Vagina (tissue), 2 donors: ENCODE results near the gene CDH10. TPM values are rescaled to one million over a fixed set of nuclear protein-coding genes. Genes with fewer than 3 reads are reported as not detected.

Experiments used
- DNase-seq, 2 donors: peaks; one replicate each; pipeline ENCODE4 v3.0.0-alpha.2; 2017; ENCODE audit errors: extremely low spot score in 2 of 2
- H3K27ac ChIP-seq: fragments of 200-600 bp; sonication (generic); one replicate; pipeline ENCODE4 v1.5.1; 2019
- H3K27me3 ChIP-seq: fragments of 200-600 bp; sonication (generic); one replicate; pipeline ENCODE4 v1.5.1; 2019
- H3K36me3 ChIP-seq, 2 donors: fragments of 200-600 bp; sonication (generic); one replicate each; pipeline ENCODE4 v1.5.1; 2017 to 2019
- H3K4me1 ChIP-seq: fragments of 200-600 bp; sonication (generic); one replicate; pipeline ENCODE4 v1.5.1; 2019
- H3K4me3 ChIP-seq, 2 donors: fragments of 200-600 bp; sonication (generic); 1 replicate in 1 of 2; 2 replicates in 1 of 2; pipeline ENCODE4 v1.5.1; 2016 to 2019
- H3K9me3 ChIP-seq: fragments of 200-600 bp; sonication (generic); one replicate; pipeline ENCODE4 v1.5.1; 2019
- CTCF ChIP-seq, 3 experiments: fragments of 450-650 bp in 2 of 3; fragments of 200-600 bp in 1 of 3; sonication (generic) in 1 of 3; IDR thresholded peaks; one replicate each; pipeline ENCODE4 v1.5.1; 2017 to 2019; ENCODE audit warnings: antibody characterized with exemption in 3 of 3, mild to moderate bottlenecking in 2 of 3, moderate library complexity in 2 of 3
- POLR2A ChIP-seq, 2 donors: fragments of 450-650 bp; IDR thresholded peaks; one replicate each; pipeline ENCODE4 v1.6.1; 2017; ENCODE audit warnings: antibody characterized with exemption in 2 of 2, mild to moderate bottlenecking in 2 of 2, moderate library complexity in 2 of 2
- POLR2AphosphoS5 ChIP-seq, 2 donors: sonication (generic); formaldehyde crosslinking; IDR thresholded peaks; one replicate each; pipeline ENCODE4 v1.9.0; 2017; ENCODE audit warnings: antibody characterized with exemption in 2 of 2, mild to moderate bottlenecking in 2 of 2, low read depth in 1 of 2; ENCODE audit not compliant: insufficient read depth in 1 of 2
- intact Hi-C: fragments of 100-400 bp; cut with DNase I; formaldehyde crosslinking; loops from one replicate; pipeline ENCODE4 v1.15.1; 2023
- total RNA-seq: library from RNA; depleted of rRNA; stranded (reverse); fragments of >200 nt; gene quantifications from one replicate; pipeline ENCODE4 v1.2.3, GENCODE V29; 2016

The CDH10 gene
- total RNA-seq, 1 donor from 2014 or later = 0.74 TPM

GRCh38 chr5:24535646-24536045 lies 109.1 kb downstream of the CDH10 start:
- no peak overlapping the region for H3K4me3 ChIP-seq
- H3K36me3 ChIP-seq = no peaks in the 10 kb centered on the region
- no peak for TF ChIP-seq POLR2A (IDR thresholded peaks at IDR 0.05)
- H3K9me3 ChIP-seq = no peaks in the 10 kb centered on the region
- intact Hi-C loops = no loop called here
- H3K27ac ChIP-seq = no peak overlapping the region
- H3K4me1 ChIP-seq = no peaks in the 10 kb centered on the region
- no peak for DNase-seq
- H3K27me3 ChIP-seq = no peaks in the 10 kb centered on the region

GRCh38 chr5:24530906-24531305 lies 113.9 kb downstream of the CDH10 start:
- Histone ChIP-seq H3K4me1 (no peaks in the 10 kb centered on the region), H3K27me3 (no peaks in the 10 kb centered on the region), H3K36me3 (no peaks in the 10 kb centered on the region), H3K4me3 (no peak overlapping the region), H3K9me3 (no peaks in the 10 kb centered on the region), H3K27ac (no peak overlapping the region)
- intact Hi-C loops = no loop called here
- no peak for DNase-seq
- TF ChIP-seq POLR2A (IDR thresholded peaks at IDR 0.05) (no peak), CTCF (IDR thresholded peaks at IDR 0.05) (no peak), POLR2AphosphoS5 (IDR thresholded peaks at IDR 0.05; ENCODE audit: insufficient read depth in 1 of 2, low read depth in 1 of 2) (no peak)

- Histone ChIP-seq H3K4me3 (no peak overlapping the region), H3K27ac (no peak overlapping the region), H3K9me3 (no peaks in the 10 kb centered on the region), H3K27me3 (no peaks in the 10 kb centered on the region), H3K36me3 (no peaks in the 10 kb centered on the region), H3K4me1 (no peaks in the 10 kb centered on the region)
- intact Hi-C loops = no loop called here
- TF ChIP-seq POLR2AphosphoS5 (IDR thresholded peaks at IDR 0.05; ENCODE audit: insufficient read depth in 1 of 2, low read depth in 1 of 2) = no peak
- TF ChIP-seq POLR2A (IDR thresholded peaks at IDR 0.05) = no peak
- no peak for TF ChIP-seq CTCF (IDR thresholded peaks at IDR 0.05)
- DNase-seq = no peak
Observed at GRCh38 chr5:24525414-24525813, 119.4 kb downstream of the CDH10 start.

GRCh38 chr5:24512423-24512822 lies 132.4 kb downstream of the CDH10 start:
- H3K4me3 ChIP-seq = no peak overlapping the region
- intact Hi-C loops = no loop called here
- DNase-seq = no peak
- no peaks in the 10 kb centered on the region for H3K36me3 ChIP-seq
- no peak overlapping the region for H3K27ac ChIP-seq
- H3K4me1 ChIP-seq = no peaks in the 10 kb centered on the region
- no peak for TF ChIP-seq CTCF (IDR thresholded peaks at IDR 0.05)
- TF ChIP-seq POLR2AphosphoS5 (IDR thresholded peaks at IDR 0.05; ENCODE audit: insufficient read depth in 1 of 2, low read depth in 1 of 2) = no peak
- TF ChIP-seq POLR2A (IDR thresholded peaks at IDR 0.05) = no peak
- H3K9me3 ChIP-seq = no peaks in the 10 kb centered on the region
- H3K27me3 ChIP-seq = no peaks in the 10 kb centered on the region

- TF ChIP-seq POLR2A (IDR thresholded peaks at IDR 0.05) = no peak
- TF ChIP-seq CTCF (IDR thresholded peaks at IDR 0.05) = no peak
- no peak for TF ChIP-seq POLR2AphosphoS5 (IDR thresholded peaks at IDR 0.05; ENCODE audit: insufficient read depth in 1 of 2, low read depth in 1 of 2)
- H3K27ac ChIP-seq = no peak overlapping the region
- no peaks in the 10 kb centered on the region for H3K4me1 ChIP-seq
- intact Hi-C loops = no loop called here
- DNase-seq = no peak
- no peaks in the 10 kb centered on the region for H3K9me3 ChIP-seq
- no peak overlapping the region for H3K4me3 ChIP-seq
- H3K36me3 ChIP-seq = no peaks in the 10 kb centered on the region
- H3K27me3 ChIP-seq = no peaks in the 10 kb centered on the region
Observed at GRCh38 chr5:24510523-24510988, 134.2 kb downstream of the CDH10 start.

- intact Hi-C loops = no loop called here
- H3K27ac ChIP-seq = no peak overlapping the region
- H3K4me1 ChIP-seq = no peaks in the 10 kb centered on the region
- no peaks in the 10 kb centered on the region for H3K9me3 ChIP-seq
- no peak for DNase-seq
- no peaks in the 10 kb centered on the region for H3K36me3 ChIP-seq
- H3K27me3 ChIP-seq = no peaks in the 10 kb centered on the region
- H3K4me3 ChIP-seq = no peak overlapping the region
- TF ChIP-seq POLR2A (IDR thresholded peaks at IDR 0.05) = no peak
- no peak for TF ChIP-seq CTCF (IDR thresholded peaks at IDR 0.05)
- TF ChIP-seq POLR2AphosphoS5 (IDR thresholded peaks at IDR 0.05; ENCODE audit: insufficient read depth in 1 of 2, low read depth in 1 of 2) = no peak
Observed at GRCh38 chr5:24509943-24510342, 134.8 kb downstream of the CDH10 start.
